H1 (cell line): ENCODE data around the gene WDR45B. TPM values are rescaled to one million over a fixed set of nuclear protein-coding genes. Genes with fewer than 3 reads are reported as not detected.

Source experiments
- CTCF ChIA-PET: fragments of 300-600 bp; sonication (Branson Sonifier 250); formaldehyde crosslinking; loops from one replicate; lab custom pipeline; 2021; ENCODE audit not compliant: partially characterized antibody; lab: Charles Lee
- POLR2A ChIA-PET: fragments of 300-600 bp; sonication (Branson Sonifier 250); formaldehyde crosslinking; loops from one replicate; lab custom pipeline; 2021; ENCODE audit warnings: inconsistent platforms; ENCODE audit not compliant: partially characterized antibody; lab: Charles Lee
- DNase-seq, 2 experiments: peaks; one replicate each; pipeline versions ENCODE4 v3.0.0 to v3.0.0-alpha.2; 2010 to 2022; ENCODE audit warnings: low spot score in 2 of 2, low read depth in 1 of 2, mixed read lengths in 1 of 2
- FAIRE-seq: peaks from 2 replicates; lab custom pipeline; 2011; peaks lifted over from hg19 to GRCh38; lab: Jason Lieb, UNC
- H2AFZ ChIP-seq: 2 replicates; pipeline ENCODE4 v1.8.1; 2012; ENCODE audit warnings: low read length, inconsistent platforms
- H2AK5ac ChIP-seq: 2 replicates; pipeline ENCODE4 v1.6.1; 2013; ENCODE audit warnings: low read depth, low read length
- H2BK120ac ChIP-seq: replicated peaks from 2 replicates; pipeline ENCODE3; 2013; ENCODE audit warnings: low read depth, low read length, inconsistent platforms
- H2BK12ac ChIP-seq: 2 replicates; pipeline ENCODE4 v1.6.1; 2013; ENCODE audit warnings: low read depth, low read length
- H2BK15ac ChIP-seq: 2 replicates; pipeline ENCODE4 v1.6.1; 2013; ENCODE audit warnings: low read length
- H2BK20ac ChIP-seq: 2 replicates; pipeline ENCODE4 v1.6.1; 2013; ENCODE audit warnings: low read length
- H2BK5ac ChIP-seq: 2 replicates; pipeline ENCODE4 v1.6.1; 2013; ENCODE audit warnings: low read depth, low read length
- H3K14ac ChIP-seq: 2 replicates; pipeline ENCODE4 v1.6.1; 2013; ENCODE audit warnings: inconsistent platforms; ENCODE audit not compliant: insufficient read length
- H3K18ac ChIP-seq: 2 replicates; pipeline ENCODE4 v1.6.1; 2013; ENCODE audit warnings: low read length; ENCODE audit errors: extremely low read depth
- H3K23ac ChIP-seq: 2 replicates; pipeline ENCODE4 v1.6.1; 2013; ENCODE audit warnings: inconsistent platforms; ENCODE audit not compliant: insufficient read length
- H3K23me2 ChIP-seq: 2 replicates; pipeline ENCODE4 v1.6.1; 2013; ENCODE audit warnings: low read depth, low read length
- H3K27ac ChIP-seq: 2 replicates; pipeline ENCODE4 v1.6.1; 2011; ENCODE audit warnings: low read depth, low read length, inconsistent platforms
- H3K27me3 ChIP-seq, 4 experiments: replicated peaks in 1 of 4; 1 replicate in 1 of 4; 2 replicates in 3 of 4; pipeline versions ENCODE4 v1.6.1 to v1.8.1; 2011 to 2013; ENCODE audit warnings: low read length in 3 of 4, mild to moderate bottlenecking in 3 of 4, inconsistent platforms in 2 of 4, mixed read lengths in 2 of 4, moderate library complexity in 1 of 4; ENCODE audit not compliant: control insufficient read depth in 3 of 4, insufficient read depth in 3 of 4; ENCODE audit errors: extremely low read depth in 1 of 4
- H3K36me3 ChIP-seq, 4 experiments: 2 replicates each; pipeline versions ENCODE4 v1.6.1 to v1.8.1; 2011 to 2013; ENCODE audit warnings: mild to moderate bottlenecking in 4 of 4, low read length in 3 of 4, moderate library complexity in 2 of 4, control low read depth in 1 of 4, inconsistent platforms in 1 of 4; ENCODE audit not compliant: insufficient read depth in 4 of 4, control insufficient read depth in 2 of 4
- H3K4ac ChIP-seq: replicated peaks from 2 replicates; pipeline ENCODE3; 2013; ENCODE audit warnings: low read length, low read depth, mixed read lengths, inconsistent platforms; ENCODE audit not compliant: insufficient read length
- H3K4me1 ChIP-seq, 4 experiments: replicated peaks in 1 of 4; 1 replicate in 1 of 4; 2 replicates in 3 of 4; pipeline versions ENCODE4 v1.6.1 to v1.8.1; 2011 to 2013; ENCODE audit warnings: low read length in 3 of 4, inconsistent platforms in 2 of 4, mixed read lengths in 1 of 4; ENCODE audit not compliant: insufficient read depth in 4 of 4, control insufficient read depth in 3 of 4
- H3K4me2 ChIP-seq, 2 experiments: 2 replicates each; pipeline versions ENCODE4 v1.6.1 to v1.8.1; 2011 to 2013; ENCODE audit warnings: low read depth in 2 of 2, low read length in 2 of 2, control low read depth in 1 of 2, inconsistent platforms in 1 of 2, mild to moderate bottlenecking in 1 of 2; ENCODE audit not compliant: insufficient read depth in 1 of 2
- H3K4me3 ChIP-seq, 4 experiments: fragments of 200-600, 300-600 bp in 1 of 4; sonication (generic), shearing (Covaris generic), sonication (Bioruptor Twin) in 1 of 4; 2 replicates each; pipeline versions ENCODE4 v1.5.1 to v1.8.1; 2011 to 2016; ENCODE audit warnings: low read length in 4 of 4, low read depth in 3 of 4, control low read depth in 2 of 4, inconsistent platforms in 2 of 4, mild to moderate bottlenecking in 2 of 4, mixed read lengths in 1 of 4, moderate library complexity in 1 of 4; ENCODE audit not compliant: insufficient read depth in 2 of 4; ENCODE audit errors: extremely low read depth in 1 of 4
- H3K56ac ChIP-seq: replicated peaks from 2 replicates; pipeline ENCODE3; 2013; ENCODE audit warnings: low read depth, mild to moderate bottlenecking, mixed read lengths, low read length, inconsistent platforms; ENCODE audit not compliant: insufficient read length
- H3K79me1 ChIP-seq: 2 replicates; pipeline ENCODE4 v1.6.1; 2013; ENCODE audit warnings: low read depth, low read length, control low read depth
- H3K79me2 ChIP-seq, 2 experiments: 2 replicates each; pipeline versions ENCODE4 v1.6.1 to v1.8.1; 2012 to 2013; ENCODE audit warnings: low read length in 2 of 2, mild to moderate bottlenecking in 2 of 2, inconsistent platforms in 1 of 2; ENCODE audit not compliant: insufficient read depth in 2 of 2, control insufficient read depth in 1 of 2
- H3K9ac ChIP-seq, 4 experiments: replicated peaks in 1 of 4; 1 replicate in 1 of 4; 2 replicates in 3 of 4; pipeline versions ENCODE4 v1.6.1 to v1.8.1; 2011 to 2013; ENCODE audit warnings: low read depth in 3 of 4, low read length in 3 of 4, control low read depth in 2 of 4, mild to moderate bottlenecking in 2 of 4, moderate library complexity in 2 of 4, inconsistent platforms in 1 of 4; ENCODE audit errors: extremely low read depth in 1 of 4
- H3K9me3 ChIP-seq, 2 experiments: 2 replicates each; pipeline versions ENCODE4 v1.6.1 to v1.8.1; 2012 to 2013; ENCODE audit warnings: mild to moderate bottlenecking in 2 of 2, moderate library complexity in 2 of 2, control low read depth in 1 of 2, inconsistent platforms in 1 of 2, low read depth in 1 of 2, low read length in 1 of 2, mixed read lengths in 1 of 2; ENCODE audit not compliant: insufficient read depth in 2 of 2
- H4K20me1 ChIP-seq, 2 experiments: replicated peaks in 1 of 2; 2 replicates each; pipeline versions ENCODE3 to v1.8.1; 2011 to 2013; ENCODE audit warnings: inconsistent platforms in 2 of 2, low read length in 2 of 2, mild to moderate bottlenecking in 1 of 2; ENCODE audit not compliant: insufficient read depth in 2 of 2, control insufficient read depth in 1 of 2
- H4K5ac ChIP-seq: 2 replicates; pipeline ENCODE4 v1.6.1; 2013; ENCODE audit warnings: low read length, low read depth, mixed read lengths, inconsistent platforms; ENCODE audit not compliant: insufficient read length
- H4K8ac ChIP-seq: 2 replicates; pipeline ENCODE4 v1.8.0; 2013; ENCODE audit warnings: mild to moderate bottlenecking, moderate library complexity, low read length, inconsistent platforms; ENCODE audit not compliant: insufficient read depth; ENCODE audit errors: extremely low read depth
- H4K91ac ChIP-seq: replicated peaks from 2 replicates; pipeline ENCODE3; 2013; ENCODE audit warnings: low read length, mixed read lengths, inconsistent platforms; ENCODE audit not compliant: insufficient read length
- BRCA1 ChIP-seq: IDR thresholded peaks from 2 replicates; pipeline ENCODE4 v1.6.1; 2012; ENCODE audit warnings: low read depth, low read length, improper control_type of control experiment
- WGBS, 2 experiments: shearing (Covaris generic) in 1 of 2; methylation state at CpG; one replicate each; pipeline versions ENCODE4 v1.1.6 to v1.1.7; 2013 to 2015; ENCODE audit warnings: low lambda C conversion rate in 2 of 2, mixed read lengths in 2 of 2, inconsistent platforms in 1 of 2, low coverage in 1 of 2, missing lambda C conversion rate in 1 of 2; ENCODE audit not compliant: insufficient replicate concordance in 2 of 2, insufficient coverage in 1 of 2, insufficient read length in 1 of 2; ENCODE audit errors: extremely low coverage in 1 of 2, missing lambda C conversion rate in 1 of 2; 5-methylcytosine and 5-hydroxymethylcytosine counted together
- polyA plus RNA-seq, 7 experiments: library from polyadenylated mRNA; depleted of rRNA in 3 of 7; stranded (reverse) in 5 of 7; unstranded in 2 of 7; fragments of >200 nt in 5 of 7; fragments of 200-250 nt in 2 of 7; gene quantifications; 1 replicate in 5 of 7; 2 replicates in 1 of 7; 4 replicates in 1 of 7; pipeline versions ENCODE4 v1.2.1 to v1.2.3, GENCODE V29; 2011 to 2013; ENCODE audit warnings: missing spikeins in 2 of 7, mixed read lengths in 2 of 7
- total RNA-seq: library from RNA; stranded (reverse); fragmentation: NEBNext Ultra II Directional; extraction: Animal tissue kit (Norgen Biotek cat#: 25700); gene quantifications from 2 replicates; pipeline ENCODE4 v1.2.1, GENCODE V29; 2021

The WDR45B gene
- total and polyA plus RNA-seq, 2 of the 8 experiments (the other 6 are each of a cell fraction or from before 2014, with no cell fraction given): 82.0 to 100 TPM

GRCh38 chr17:82596837-82597672 is 51.2 kb downstream of the WDR45B start:
- Histone ChIP-seq H3K4me2 (no peak overlapping the region), H3K18ac (no peak overlapping the region), H2BK5ac (no peak overlapping the region), H3K56ac (no peak overlapping the region), H3K4me1 (peaks cover 0 to 9% (median 5%) of the 10 kb centered on the region in 4 experiments; a peak in 5 of 7 replicates), H3K14ac (no peak overlapping the region), H3K4ac (no peak overlapping the region), H3K9ac (no peak overlapping the region), H2BK15ac (no peak overlapping the region), H3K79me2 (peaks cover 0 to 5% of the 10 kb centered on the region in 2 experiments; a peak in 1 of 4 replicates), H2AK5ac (no peak overlapping the region), H3K4me3 (no peak overlapping the region), H2BK120ac (no peak overlapping the region), H3K36me3 (peaks cover 11 to 57% (median 34%) of the 10 kb centered on the region in 4 experiments), H3K23me2 (0 out of 2 replicates have a peak, but pooled peaks cover 3% of the 10 kb centered on the region), H2BK12ac (no peak overlapping the region), H3K9me3 (no peaks in the 10 kb centered on the region), H3K23ac (no peak overlapping the region), H4K5ac (no peak overlapping the region), H4K20me1 (peaks cover 6 to 26% of the 10 kb centered on the region in 2 experiments), H4K8ac (no peak overlapping the region), H3K79me1 (peaks cover 22% of the 10 kb centered on the region), H2AFZ (no peak overlapping the region), H3K27ac (no peak overlapping the region), H3K27me3 (no peaks in the 10 kb centered on the region), H4K91ac (no peak overlapping the region), H2BK20ac (no peak overlapping the region)
- FAIRE-seq (no peak), DNase-seq (no peak)
- ChIA-PET POLR2A (no interaction called here), CTCF (interaction anchor here (1.3 to 1.6 kb wide), 2 partner anchors 17 to 172 kb away, joined by 3 read pairs; no protein-coding TSS in a partner anchor)
- 95% methylated on average over 32 of the region's 33 CpGs; no CpG with 5 or more reads in 1 of the 2 experiments for WGBS, 2 experiments
- no peak for TF ChIP-seq BRCA1
